M059J (cell line): Measurements from ENCODE around the gene PAFAH2. TPM values are rescaled to one million over a fixed set of nuclear protein-coding genes. Genes with fewer than 3 reads are reported as not detected.

Experiments
- DNase-seq: peaks from one replicate; pipeline ENCODE4 v3.0.0-alpha.2; 2012; ENCODE audit warnings: low read depth
- total RNA-seq: library from RNA; depleted of rRNA; stranded (reverse); fragments of >200 nt; shearing (Covaris generic); gene quantifications from 2 replicates; pipeline ENCODE4 v1.2.3, GENCODE V29; 2014; rRNA removed

Gene PAFAH2
- 5.1 and 7.5 TPM in 2 replicates for total RNA-seq

DNA sequence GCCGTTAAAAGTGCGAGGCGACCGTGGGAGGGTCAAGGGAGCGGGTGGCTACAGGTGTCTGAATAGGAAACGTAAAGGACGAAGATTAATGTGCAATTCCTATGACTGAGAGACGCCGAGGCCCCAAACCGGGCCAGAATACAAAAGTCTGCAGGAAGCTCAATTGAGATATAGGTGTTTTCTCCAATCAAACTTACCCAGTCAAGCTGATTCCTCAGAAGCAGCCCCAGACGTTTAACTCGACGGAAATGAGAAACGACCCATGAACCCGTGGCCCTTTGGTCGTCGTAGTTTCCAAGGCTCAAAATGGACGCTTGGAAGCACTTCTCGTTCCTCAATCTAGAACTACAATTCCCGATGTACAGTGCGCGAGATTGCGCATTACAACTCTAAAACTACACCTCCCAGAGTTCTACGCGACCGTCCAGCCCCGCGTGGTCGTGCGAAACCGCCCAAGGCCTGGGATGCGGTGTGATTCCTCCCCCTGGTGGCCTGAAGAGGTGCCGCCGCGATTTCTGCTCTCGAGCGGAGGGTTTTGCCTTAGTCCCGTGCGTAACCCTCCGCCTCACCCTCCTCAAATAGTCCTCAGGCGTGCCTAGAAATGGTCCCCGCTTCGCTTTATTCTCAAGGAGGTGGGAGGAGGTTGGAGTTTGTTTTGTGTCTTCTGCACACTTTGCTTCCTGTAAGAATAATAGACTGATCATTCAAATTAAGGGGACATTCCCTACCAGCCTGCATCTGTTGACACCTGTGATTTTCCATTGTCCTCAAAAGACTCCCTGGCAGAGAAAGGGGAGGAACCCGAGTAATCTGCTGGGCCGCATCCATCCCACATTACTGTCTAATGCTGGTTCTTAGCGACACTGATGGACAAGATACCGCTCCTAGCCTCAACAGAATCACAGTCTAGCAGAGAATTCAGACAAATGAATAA is at the start of gene PAFAH2:
PAFAH2 (minus strand) TSS at position 236 of the 934 bp plus-strand sequence. CDS start 7,247 bp downstream, outside the sequence.
- DNase-seq, result peak; percentile 99

DNA sequence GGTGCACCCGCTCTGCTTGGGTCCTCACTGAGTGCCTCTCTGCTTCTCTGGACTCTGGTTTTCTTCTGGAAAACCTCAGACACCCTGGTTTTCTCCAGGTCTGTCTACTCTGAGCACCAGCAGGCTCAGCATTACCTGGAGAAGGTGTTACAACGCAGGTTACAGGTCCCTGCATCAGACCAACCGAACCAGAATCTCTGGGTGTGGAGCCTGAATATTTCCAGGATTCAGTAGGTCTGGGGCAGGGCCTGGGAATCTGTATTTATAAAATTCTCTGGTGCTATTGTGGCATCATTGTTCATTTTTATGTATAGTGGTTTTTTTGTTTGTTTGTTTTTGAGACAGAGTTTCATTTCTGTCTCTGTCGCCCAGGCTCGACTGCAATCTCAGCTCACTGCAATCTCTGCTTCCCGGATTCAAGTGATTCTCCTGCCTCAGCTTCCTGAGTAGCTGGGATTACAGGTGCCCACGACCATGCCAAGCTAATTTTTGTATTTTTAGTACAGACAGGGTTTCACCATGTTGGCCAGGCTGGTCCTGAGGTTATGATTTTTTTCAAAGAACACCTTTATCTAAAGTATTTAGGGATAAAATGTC is 49.5 kb upstream of the PAFAH2 start:
- DNase-seq, result no peak

DNA sequence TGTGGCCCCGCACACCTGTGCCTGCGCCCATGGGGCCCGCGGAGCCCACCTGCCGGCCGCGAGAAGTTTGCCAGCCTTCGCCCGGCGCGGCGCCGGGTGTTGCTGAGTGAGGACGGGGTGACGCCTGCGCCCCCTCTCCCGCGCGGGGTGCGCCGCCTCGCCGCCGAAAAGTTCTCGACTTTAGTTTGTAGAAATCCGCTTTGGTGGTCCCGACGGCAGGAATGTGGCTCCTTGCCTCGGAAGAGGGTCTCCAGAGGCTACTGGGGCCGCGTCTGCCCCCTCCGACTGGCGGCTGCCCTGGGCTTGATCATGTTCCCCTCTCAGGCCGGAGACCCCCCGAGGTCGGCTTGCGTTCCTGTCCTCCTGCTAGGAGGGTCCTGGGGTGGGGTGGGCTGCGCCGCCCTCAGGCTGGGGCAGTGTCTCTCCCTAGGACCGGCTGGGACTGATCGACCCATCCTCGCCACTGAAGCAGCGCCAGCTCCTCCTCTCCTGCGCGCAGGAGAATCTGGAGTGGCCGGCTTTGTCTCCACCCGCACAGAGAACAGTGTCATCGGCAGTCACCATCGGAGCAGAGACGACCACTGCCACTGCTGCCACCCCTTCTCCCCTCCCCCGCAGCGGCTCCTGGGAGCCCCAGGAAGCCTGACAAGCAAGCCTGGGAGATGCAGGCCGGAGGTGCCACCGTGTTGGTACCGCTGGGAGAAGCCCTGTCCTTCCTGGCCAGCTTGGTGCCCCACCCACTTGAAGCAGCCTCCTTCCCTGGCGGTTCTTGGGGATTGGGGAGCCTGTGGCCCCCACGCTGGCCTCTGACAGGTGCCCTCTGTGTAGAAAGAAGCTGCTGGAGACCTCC is 48.6 kb upstream of the PAFAH2 start:
- DNase-seq, result no peak

DNA sequence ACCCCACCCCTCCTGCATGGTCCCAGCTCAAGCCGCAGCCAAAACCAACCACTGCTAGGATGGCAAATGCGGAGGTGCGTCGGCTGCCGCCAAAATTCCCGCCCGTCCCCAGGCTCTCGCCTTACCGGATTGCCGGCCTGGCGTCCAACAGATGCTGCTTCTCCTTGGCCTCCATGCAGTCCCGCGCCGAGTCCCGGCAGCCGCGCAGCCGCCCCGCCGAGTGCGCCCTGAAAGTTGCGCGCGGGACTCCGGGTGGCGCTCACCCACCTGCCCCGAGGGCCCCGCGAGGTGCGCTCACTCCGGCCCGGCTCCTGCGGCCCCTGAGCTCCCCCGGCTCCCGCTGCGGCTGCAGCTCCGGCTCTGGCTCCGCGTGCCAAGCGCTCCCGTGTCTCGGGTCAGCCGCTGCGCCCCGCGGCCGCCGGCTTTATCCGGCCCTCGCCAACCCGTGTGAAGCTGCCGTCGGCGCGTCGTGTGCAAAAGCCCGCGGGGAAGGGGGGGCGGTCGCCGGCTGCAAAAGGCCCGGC is 47.9 kb upstream of the PAFAH2 start, which contains the start of gene SLC30A2:
SLC30A2 (minus strand) TSS at position 397 of the 524 bp plus-strand sequence; CDS start at position 175, 222 bp downstream.
- DNase-seq, result peak; percentile 28

DNA sequence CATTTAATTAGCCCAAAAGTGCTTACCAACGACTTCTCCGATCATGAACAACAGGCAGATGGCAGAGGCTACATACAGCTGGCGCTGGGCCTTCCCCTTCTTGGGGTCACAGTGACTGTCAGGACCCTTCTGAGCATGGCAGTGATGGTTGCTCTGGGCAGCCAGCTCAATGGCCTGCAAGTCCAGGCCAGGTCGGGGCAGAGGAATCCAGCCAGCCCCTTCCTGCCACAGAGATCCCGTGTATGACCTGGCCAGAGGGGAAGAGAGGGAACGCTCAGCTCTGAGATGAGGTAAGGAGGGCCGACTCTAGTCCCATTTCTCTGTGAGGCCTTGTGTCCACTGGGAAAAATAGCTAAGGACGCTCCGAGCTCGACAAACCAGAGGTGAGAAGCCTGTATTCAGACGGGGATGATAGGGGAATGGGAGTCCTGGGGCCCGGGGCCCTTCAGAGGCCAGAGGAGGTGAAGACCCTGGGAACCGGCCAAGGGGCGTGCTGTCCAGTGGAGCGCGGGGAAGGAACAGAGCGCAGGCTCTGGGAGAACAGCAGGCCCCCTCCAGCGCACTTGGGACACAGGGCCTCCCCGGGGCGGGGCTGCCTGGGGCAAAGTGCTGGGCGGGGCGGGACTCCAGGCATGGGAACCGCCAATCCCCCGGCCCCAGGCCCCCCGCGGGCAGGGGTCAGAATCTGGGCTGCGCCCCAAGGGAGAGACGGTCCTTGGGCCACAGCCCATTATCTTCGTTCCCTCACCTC is 47.3 kb upstream of the PAFAH2 start:
- DNase-seq, result no peak

DNA sequence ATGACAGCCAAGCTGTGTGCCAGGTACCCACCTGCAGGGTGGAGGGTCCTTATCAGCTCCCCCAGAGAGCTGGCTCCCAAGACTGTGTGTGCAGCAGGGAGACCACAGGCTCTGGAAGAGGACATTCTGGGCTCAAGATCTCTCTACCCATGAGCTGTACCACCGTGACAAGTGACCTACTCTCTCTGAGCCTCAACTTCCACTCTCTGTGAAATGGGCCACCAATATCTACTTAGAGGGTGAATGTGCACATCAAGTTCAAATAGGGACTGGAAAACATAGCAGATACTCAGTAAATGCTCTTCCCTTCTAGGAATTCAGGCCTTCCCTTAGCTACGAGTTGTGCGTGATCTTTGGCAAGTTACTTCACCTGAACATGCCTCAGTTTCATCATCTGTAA is 46.6 kb upstream of the PAFAH2 start:
- no peak for DNase-seq

DNA sequence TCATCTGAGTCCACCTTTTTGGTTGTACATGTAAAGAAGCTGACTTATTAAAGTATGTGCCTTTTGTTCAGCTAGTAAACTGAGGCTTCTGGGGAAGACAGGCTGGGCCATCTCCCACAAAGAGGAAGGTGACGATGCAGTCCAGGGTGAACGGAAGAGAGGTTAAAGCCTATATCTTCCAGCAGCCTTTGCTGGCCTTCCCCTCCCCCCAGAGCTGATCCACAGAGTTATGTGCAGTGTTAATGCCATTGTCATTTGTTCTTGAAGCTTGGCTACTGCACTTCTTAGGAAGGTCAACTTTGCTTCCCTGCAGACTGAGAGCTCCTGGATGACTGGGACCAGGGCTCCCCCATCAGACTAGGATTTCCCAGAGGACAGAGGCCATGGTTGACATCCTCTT is 45.9 kb upstream of the PAFAH2 start:
- DNase-seq, result no peak

DNA sequence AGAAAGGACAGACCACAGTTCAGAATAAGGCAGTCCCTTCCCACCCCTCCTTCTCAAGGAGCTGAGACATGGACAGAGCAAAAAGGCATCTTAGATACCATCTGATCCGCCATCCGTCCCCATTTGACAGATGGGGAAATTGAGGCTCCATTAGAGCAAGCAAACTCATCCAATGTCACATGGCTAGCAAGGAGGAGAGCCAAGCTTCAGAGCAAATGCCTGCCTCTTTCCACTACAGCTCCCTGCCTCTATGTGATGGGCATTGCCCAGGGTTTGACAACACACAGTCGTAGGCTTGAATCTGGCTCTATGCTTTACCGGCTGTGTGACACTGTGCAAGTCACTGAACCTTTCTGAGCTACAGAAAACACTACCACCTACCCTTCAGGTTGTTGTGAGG is 44.1 kb upstream of the PAFAH2 start:
- no peak for DNase-seq

DNA sequence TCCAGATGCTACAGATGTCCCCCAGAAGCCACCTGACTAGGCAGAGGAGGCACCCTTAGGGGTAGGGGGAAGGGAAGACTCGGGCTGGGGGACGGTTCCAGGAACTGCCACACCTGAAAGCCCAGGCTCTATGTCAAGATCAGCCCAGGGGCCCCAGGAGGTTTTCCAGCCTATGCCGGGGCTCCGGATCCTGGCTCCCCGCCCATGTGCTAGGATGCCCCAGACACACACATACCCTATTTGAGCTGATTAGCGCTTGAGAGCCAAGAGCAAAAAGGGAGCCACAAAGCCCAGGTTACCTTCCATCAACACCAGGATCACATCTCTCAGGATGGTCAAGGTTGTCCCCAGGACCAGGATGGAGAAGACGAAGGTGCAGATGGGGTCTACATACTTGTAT is 43.5 kb upstream of the PAFAH2 start:
- no peak for DNase-seq

DNA sequence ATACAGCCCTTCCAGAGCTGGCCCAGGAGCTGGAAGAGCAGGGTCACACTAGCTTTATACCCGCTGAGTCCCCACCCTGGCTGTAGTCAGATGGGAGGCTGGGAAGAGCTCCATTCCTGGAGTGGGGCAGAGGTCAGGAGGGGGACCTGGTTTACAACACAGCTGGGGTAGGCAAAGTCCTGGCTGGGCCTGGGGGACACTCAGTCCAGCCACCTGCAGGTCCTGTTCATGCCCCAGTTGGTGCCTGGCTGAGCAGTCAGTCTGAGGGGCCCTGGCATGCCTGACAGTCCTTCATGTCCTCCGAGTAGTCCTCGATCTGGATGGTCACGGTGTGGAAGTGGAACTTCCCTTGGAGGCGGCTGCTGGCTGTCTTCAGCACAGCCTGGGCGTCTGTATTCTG is 41.0 kb upstream of the PAFAH2 start:
- no peak for DNase-seq

DNA sequence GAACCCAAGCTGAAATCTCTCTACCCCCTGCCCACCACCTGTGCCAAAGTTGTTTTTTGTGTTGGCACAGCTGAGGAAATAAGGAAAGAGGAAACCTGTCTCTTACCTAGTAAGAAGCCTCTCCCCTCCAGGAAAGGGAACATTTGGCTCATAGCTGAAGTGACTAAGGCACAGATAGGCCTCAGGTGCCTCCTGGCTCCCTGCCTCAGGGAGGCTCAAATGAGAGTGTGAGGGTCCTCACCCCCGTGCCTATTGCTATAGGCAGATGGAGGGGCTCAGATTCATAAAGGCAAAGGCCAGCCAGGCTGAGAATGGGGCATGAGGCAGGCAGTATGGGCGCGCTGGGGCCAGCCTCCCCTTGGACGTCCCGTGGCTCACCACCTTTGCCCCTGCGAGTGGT is 40.6 kb upstream of the PAFAH2 start:
- DNase-seq, result no peak

DNA sequence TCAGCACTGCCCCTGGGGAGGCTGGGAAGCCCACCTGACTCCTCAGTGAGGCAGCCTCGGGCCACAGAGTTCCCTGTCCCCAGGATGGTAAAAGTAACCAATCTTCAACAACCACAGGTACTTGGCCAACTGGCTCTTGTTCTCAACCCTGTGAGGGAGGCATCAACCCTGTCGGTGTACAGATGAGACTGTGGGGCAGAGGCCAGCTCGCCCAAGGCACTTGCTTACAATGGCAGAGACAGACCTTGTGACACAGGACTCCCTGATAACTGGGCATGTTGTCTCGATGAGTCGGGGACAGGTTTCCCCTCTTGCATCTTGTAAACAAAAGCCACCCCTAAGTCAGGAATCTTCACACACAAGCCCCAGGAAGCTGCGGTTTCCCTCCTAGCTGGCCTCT is 40.0 kb upstream of the PAFAH2 start:
- no peak for DNase-seq

DNA sequence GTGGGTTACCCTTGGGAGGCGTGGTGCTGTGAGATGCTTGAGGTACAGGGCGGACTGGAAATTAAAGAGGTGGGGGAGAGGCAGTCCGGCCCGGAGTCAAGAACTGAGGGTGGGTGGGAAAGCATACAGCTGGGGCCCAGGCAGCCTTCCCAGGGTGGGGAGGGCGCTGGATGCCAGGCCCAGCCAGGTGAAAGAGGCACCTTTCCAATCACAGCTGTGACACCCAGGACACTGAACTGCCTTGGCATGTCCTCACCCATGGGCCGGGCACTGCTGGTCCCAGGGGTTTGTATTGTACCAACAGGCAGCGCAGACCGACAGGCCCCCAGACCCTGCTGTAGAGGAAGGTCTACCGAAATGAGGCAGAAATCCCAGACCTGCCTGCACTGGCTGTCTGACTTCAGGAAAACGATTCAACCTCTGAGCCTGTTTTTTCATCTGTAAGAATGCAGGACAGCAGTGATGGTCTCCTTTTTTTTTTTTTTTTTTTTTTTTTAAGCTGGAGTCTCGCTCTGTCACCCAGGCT is 39.0 kb upstream of the PAFAH2 start:
- no peak for DNase-seq

DNA sequence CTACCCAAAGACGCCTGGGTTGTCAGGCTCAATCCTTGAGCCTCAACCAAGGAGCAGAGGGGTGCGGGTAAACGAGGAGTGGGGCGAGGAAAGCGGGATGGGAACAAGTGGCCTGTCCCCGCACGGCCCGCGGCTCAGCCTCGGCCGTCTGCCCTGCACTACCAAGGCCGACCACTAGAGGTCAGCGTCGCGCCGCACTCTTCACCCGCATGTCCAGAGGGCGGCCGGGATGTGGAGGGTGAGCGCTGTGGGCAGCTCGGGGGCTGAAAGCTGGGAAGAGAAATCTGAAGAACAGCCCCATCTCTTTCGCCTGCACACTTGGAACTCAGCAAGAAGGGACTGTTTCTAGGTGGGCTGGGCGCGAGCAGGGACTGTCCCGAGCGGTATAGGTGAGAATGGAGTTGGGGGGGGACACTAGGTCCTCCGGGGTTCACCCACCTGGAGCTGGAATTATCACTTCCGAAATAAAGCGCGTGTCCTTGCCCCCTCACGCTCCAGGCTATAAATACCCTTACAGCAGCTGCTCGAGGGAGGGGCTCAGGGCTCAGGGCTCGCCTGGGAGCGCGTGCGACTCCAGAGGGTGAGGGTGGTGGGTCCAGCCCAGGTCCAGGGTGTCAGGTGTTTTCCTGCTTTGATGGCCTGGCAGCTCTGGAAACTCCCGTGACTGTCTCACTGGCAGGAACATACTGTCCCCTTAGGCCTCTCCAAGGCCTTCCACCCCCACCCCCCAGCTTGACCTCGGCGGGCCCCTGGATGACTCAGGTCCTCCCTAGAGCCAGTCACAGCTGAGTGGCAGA is 38.3 kb upstream of the PAFAH2 start:
- DNase-seq, result peak; percentile 84

DNA sequence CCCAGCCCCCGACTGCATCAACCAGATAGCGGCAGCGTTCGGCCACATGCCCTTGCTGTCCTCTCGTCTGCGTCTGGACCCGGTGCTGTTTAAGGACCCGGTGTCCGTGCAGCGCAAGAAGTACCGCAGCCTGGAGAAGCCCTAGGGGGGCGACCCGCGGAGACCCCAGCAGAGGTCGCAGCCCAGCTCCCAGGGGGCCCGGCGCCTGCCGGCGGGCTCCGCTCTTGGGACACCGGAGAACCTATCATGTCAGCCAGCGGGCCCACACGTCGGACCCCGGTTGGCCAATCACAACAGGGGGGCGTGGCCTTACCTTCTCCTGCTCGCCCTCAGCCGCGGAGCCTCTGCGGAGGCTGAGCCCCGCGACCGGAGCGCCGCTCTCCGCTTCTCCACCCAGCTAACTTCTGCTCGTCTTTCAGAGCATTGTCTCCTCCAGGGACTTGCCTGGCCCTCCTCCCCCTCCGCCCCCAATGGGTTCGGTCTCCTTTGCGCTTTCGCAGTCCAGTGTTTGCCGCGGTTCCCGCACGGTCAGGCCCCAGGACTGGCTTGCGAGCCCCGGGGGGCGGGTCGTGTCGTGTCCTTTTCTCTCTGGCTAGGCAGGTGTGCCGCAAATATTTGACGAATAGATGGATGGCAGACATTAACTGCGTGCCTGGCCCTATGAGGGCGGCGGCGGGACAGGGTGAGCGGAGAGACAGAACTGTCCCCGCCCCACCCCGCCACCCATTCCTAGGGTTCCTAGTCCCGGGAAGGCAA is 37.5 kb upstream of the PAFAH2 start:
- DNase-seq, result peak; percentile 92

DNA sequence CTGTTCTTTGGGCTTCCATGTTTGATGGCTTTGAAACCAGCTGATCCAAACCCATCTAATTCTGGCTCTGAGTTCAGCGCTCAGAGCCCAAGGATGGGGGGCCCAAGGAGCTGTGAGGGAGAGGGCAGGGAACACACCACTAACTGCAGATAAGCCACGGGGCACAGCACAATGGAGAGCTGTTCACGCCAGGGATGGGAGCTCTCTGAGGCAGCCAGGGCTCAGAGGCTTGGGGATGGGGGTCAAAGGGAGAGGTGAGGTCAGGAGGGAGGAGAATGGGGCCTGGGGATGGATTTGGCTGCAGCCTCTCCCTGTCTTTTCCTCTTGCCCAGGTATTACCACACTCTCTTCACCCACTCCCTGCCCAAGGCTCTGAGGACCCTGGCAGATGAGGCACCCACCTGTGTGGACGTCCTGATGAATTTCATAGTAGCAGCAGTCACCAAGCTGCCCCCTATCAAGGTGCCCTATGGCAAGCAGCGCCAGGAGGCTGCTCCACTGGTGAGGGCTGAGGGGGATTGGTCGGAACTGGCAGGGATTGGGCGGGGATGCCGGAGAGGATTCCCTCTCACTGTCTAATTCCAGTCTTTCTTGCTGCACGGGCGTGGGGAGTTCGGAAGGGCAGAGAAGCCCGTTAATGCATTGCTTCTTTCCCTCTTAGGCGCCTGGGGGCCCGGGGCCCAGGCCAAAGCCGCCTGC is 36.8 kb upstream of the PAFAH2 start:
- DNase-seq, result no peak

DNA sequence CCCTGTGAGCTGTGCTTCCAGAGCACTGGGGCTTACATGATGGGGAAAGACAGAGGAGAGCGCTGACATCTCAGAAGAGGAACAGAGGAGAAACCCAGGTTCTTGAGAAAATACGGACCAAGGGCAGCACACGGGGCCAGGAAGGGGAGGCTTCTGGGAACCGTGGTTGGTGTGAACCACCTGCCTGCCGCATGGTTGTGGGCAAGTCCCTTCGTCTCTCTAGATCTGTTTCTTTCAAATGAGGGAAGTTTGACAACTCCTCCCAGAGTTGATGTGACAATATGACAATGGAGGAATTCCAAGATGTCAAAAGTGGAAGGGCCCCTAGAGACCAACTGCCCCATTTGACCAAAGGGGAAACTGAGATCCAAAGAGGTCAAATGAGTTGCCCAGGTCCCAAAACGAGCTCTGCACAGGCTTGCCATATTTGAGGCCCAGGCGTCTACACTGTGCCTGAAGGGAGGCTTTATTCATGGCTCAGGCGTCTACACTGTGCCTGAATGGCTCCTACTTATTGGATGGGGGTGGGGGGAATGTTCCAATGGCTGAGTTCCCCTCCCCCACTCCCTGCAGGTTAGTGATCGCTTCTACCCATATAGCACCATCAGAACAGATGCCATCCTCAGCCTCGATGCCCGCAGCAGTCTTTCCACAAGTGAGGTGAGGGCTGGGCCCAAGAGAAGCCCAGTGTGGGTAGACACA is 34.9 kb upstream of the PAFAH2 start:
- DNase-seq, result no peak

DNA sequence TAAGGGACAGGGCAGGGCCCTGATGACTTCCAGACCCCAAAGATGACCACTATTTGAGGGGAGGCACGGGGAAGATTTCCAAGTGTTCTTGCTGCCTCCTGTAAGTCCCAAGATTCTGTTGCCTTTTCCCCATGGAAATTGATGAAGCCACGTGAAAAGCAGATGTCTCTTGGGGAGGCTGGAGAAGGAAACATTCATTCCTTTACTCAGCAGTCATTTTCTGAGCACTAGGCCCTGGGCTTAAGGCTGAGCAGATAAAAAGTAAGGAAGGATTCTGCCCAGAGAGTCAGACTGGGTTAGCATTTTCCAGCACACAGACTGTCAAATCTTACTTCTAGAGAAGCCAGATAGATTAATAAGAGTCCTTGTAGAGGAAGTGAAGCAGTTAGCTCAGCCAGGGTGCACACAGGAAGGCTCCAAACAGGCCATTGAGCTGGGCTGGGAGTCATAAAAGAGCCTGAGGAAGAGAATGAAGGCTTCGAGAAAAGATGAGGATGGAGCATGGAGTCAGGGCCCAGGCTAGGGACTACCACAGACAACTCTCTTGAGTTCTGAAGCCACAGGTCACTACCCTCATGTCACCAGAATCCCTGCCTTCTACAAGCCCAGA is 33.9 kb upstream of the PAFAH2 start:
- DNase-seq, result no peak
